Measurements from ENCODE around the gene SLC19A1. TPM values are rescaled to one million over a fixed set of nuclear protein-coding genes. Genes with fewer than 3 reads are reported as not detected.

Gene SLC19A1
- total RNA-seq, 1 donor from 2014 or later = 6.5 TPM

GRCh38 chr21:45488931-45489721, 53.1 kb downstream of the SLC19A1 start:
- no peak for DNase-seq (ENCODE audit: low spot score)
- Mint-ChIP-seq H3K4me1 (ENCODE audit: low read depth) (peaks cover 11% of the 10 kb centered on the region), H3K27ac (ENCODE audit: unreplicated experiment) (no peak overlapping the region), H3K9me3 (ENCODE audit: low read depth) (no peaks in the 10 kb centered on the region), H3K4me3 (ENCODE audit: unreplicated experiment) (no peak overlapping the region), H3K27me3 (ENCODE audit: low read depth) (no peaks in the 10 kb centered on the region), H3K36me3 (ENCODE audit: low read depth) (peaks cover 16% of the 10 kb centered on the region)
- TF ChIP-seq CTCF (IDR thresholded peaks at IDR 0.05) = no peak

- Mint-ChIP-seq H3K9me3 (ENCODE audit: low read depth) (no peaks in the 10 kb centered on the region), H3K36me3 (ENCODE audit: low read depth) (peaks cover 21% of the 10 kb centered on the region), H3K4me1 (ENCODE audit: low read depth) (peaks cover 11% of the 10 kb centered on the region), H3K27me3 (ENCODE audit: low read depth) (no peaks in the 10 kb centered on the region), H3K4me3 (ENCODE audit: unreplicated experiment) (no peak overlapping the region), H3K27ac (ENCODE audit: unreplicated experiment) (peak overlapping the region; percentile 56)
- DNase-seq (ENCODE audit: low spot score) = no peak
- TF ChIP-seq CTCF (IDR thresholded peaks at IDR 0.05) = no peak
Observed at GRCh38 chr21:45487891-45488600, 54.2 kb downstream of the SLC19A1 start.

GRCh38 chr21:45487161-45487806, 55.0 kb downstream of the SLC19A1 start:
- Mint-ChIP-seq H3K9me3 (ENCODE audit: low read depth) (no peaks in the 10 kb centered on the region), H3K36me3 (ENCODE audit: low read depth) (peaks cover 20% of the 10 kb centered on the region), H3K27me3 (ENCODE audit: low read depth) (no peaks in the 10 kb centered on the region), H3K4me3 (ENCODE audit: unreplicated experiment) (no peak overlapping the region), H3K4me1 (ENCODE audit: low read depth) (peaks cover 11% of the 10 kb centered on the region), H3K27ac (ENCODE audit: unreplicated experiment) (peak overlapping the region; percentile 36)
- DNase-seq (ENCODE audit: low spot score) = no peak
- TF ChIP-seq CTCF (IDR thresholded peaks at IDR 0.05) = no peak

GRCh38 chr21:45486443-45487160, 55.6 kb downstream of the SLC19A1 start:
- Mint-ChIP-seq H3K27ac (ENCODE audit: unreplicated experiment) (no peak overlapping the region), H3K27me3 (ENCODE audit: low read depth) (no peaks in the 10 kb centered on the region), H3K36me3 (ENCODE audit: low read depth) (peaks cover 16% of the 10 kb centered on the region), H3K9me3 (ENCODE audit: low read depth) (no peaks in the 10 kb centered on the region), H3K4me1 (ENCODE audit: low read depth) (peaks cover 11% of the 10 kb centered on the region), H3K4me3 (ENCODE audit: unreplicated experiment) (no peak overlapping the region)
- DNase-seq (ENCODE audit: low spot score) = no peak
- TF ChIP-seq CTCF (IDR thresholded peaks at IDR 0.05) = no peak
